ENCODE data around the gene PROP1.

DNA sequence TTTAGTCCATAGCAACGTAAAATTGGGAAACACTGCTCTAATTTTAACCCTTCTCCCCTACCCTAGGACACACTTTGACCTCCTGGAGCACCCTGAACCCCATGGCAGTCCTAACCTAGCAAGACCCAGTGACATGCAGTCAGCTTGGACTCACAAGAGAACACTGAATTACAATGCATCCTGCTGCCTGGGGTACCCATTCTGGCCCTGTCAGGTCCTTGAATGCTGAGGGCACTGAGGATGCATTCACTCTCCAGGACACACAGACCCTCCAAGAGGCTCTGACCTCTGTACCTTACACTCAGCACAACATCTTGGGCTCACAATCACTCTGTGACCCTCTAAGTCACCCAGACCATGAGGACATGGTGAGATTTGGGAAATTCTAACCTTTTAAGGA, 1.8 kb upstream of the PROP1 start:
- TF ChIP-seq, protein P1, sequence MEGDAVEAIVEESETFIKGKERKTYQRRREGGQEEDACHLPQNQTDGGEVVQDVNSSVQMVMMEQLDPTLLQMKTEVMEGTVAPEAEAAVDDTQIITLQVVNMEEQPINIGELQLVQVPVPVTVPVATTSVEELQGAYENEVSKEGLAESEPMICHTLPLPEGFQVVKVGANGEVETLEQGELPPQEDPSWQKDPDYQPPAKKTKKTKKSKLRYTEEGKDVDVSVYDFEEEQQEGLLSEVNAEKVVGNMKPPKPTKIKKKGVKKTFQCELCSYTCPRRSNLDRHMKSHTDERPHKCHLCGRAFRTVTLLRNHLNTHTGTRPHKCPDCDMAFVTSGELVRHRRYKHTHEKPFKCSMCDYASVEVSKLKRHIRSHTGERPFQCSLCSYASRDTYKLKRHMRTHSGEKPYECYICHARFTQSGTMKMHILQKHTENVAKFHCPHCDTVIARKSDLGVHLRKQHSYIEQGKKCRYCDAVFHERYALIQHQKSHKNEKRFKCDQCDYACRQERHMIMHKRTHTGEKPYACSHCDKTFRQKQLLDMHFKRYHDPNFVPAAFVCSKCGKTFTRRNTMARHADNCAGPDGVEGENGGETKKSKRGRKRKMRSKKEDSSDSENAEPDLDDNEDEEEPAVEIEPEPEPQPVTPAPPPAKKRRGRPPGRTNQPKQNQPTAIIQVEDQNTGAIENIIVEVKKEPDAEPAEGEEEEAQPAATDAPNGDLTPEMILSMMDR (IDR thresholded peaks at IDR 0.05): no peak
- TF ChIP-seq POLR2A (IDR thresholded peaks at IDR 0.05): no peak
